ENCODE measurements around the gene BICC1. TPM values are rescaled to one million over a fixed set of nuclear protein-coding genes. Genes with fewer than 3 reads are reported as not detected.

The BICC1 gene
- total RNA-seq, 4 donors from 2014 or later = 4.7 to 29.7 (median 18.0) TPM

GRCh38 chr10:58851606-58852005 is 338.9 kb downstream of the BICC1 start:
- Histone ChIP-seq H3K27me3 (no peaks in the 10 kb centered on the region), H3K4me3 (no peak overlapping the region), H3K27ac (no peak overlapping the region), H3K36me3 (no peaks in the 10 kb centered on the region), H3K4me1 (peaks cover 7 to 17% of the 10 kb centered on the region in 2 donors), H3K9me3 (no peaks in the 10 kb centered on the region)
- intact Hi-C loops (cut with DNase I; ENCODE audit: low total_unique reads) (no loop called here), in situ Hi-C loops (cut with MboI; ENCODE audit: low sequenced_read_pairs in 4 of 4) (no loop called here)
- TF ChIP-seq CTCF (IDR thresholded peaks at IDR 0.05 in 4 of 5, conservative IDR thresholded peaks at IDR 0.05 in 1 of 5) = no peak
- TF ChIP-seq POLR2A (IDR thresholded peaks at IDR 0.05) = no peak
- ATAC-seq (no peak), DNase-seq (no peak)

- intact Hi-C loops (cut with DNase I; ENCODE audit: low total_unique reads) = no loop called here
- ATAC-seq (peak; percentile 80 to 90), DNase-seq (peak in 1 of 2 donors; percentile 28)
- TF ChIP-seq POLR2A (IDR thresholded peaks at IDR 0.05) = no peak
- TF ChIP-seq CTCF (IDR thresholded peaks at IDR 0.05 in 4 of 5, conservative IDR thresholded peaks at IDR 0.05 in 1 of 5) = no peak
- no peaks in the 10 kb centered on the region for H3K9me3 ChIP-seq
- peaks cover 13 to 17% of the 10 kb centered on the region in 2 donors for H3K4me1 ChIP-seq
- no peak overlapping the region for H3K27ac ChIP-seq
- no peaks in the 10 kb centered on the region for H3K36me3 ChIP-seq
- no peak overlapping the region for H3K4me3 ChIP-seq
- in situ Hi-C loops (cut with MboI; ENCODE audit: low sequenced_read_pairs in 4 of 4) = no loop called here
- H3K27me3 ChIP-seq = no peaks in the 10 kb centered on the region
These were observed 341.0 kb downstream of the BICC1 start for GRCh38 chr10:58853668-58854067.

GRCh38 chr10:58854811-58855210 is 342.1 kb downstream of the BICC1 start:
- intact Hi-C loops (cut with DNase I; ENCODE audit: low total_unique reads) (no loop called here), in situ Hi-C loops (cut with MboI; ENCODE audit: low sequenced_read_pairs in 4 of 4) (no loop called here)
- H3K9me3 ChIP-seq = no peaks in the 10 kb centered on the region

GRCh38 chr10:58856508-58857240 is 344.0 kb downstream of the BICC1 start:
- no peak for TF ChIP-seq CTCF (IDR thresholded peaks at IDR 0.05 in 4 of 5, conservative IDR thresholded peaks at IDR 0.05 in 1 of 5)
- no peak for TF ChIP-seq POLR2A (IDR thresholded peaks at IDR 0.05)
- Histone ChIP-seq H3K36me3 (no peaks in the 10 kb centered on the region), H3K9me3 (no peaks in the 10 kb centered on the region), H3K4me3 (no peak overlapping the region), H3K4me1 (peaks cover 13 to 17% of the 10 kb centered on the region in 2 donors), H3K27ac (peak overlapping the region in 3 of 4 donors; percentile 11 to 53 (median 39)), H3K27me3 (no peaks in the 10 kb centered on the region)
- intact Hi-C loops (cut with DNase I; ENCODE audit: low total_unique reads) (no loop called here), in situ Hi-C loops (cut with MboI; ENCODE audit: low sequenced_read_pairs in 4 of 4) (no loop called here)
- ATAC-seq (peak; percentile 80 to 88), DNase-seq (peak; percentile 26 to 62)

More at GRCh38 chr10:58854811-58855210, 342.1 kb downstream of the BICC1 start:
- ATAC-seq (no peak), DNase-seq (no peak)
- TF ChIP-seq CTCF (IDR thresholded peaks at IDR 0.05 in 4 of 5, conservative IDR thresholded peaks at IDR 0.05 in 1 of 5) (no peak), POLR2A (IDR thresholded peaks at IDR 0.05) (no peak)
- no peak overlapping the region for H3K4me3 ChIP-seq
- no peaks in the 10 kb centered on the region for H3K27me3 ChIP-seq
- H3K4me1 ChIP-seq = peaks cover 13 to 17% of the 10 kb centered on the region in 2 donors
- H3K27ac ChIP-seq = no peak overlapping the region
- no peaks in the 10 kb centered on the region for H3K36me3 ChIP-seq
